Breast epithelium (tissue), 3 donors: Measurements from ENCODE around the gene FTCDNL1.

Experiments used
- POLR2A ChIP-seq: fragments of 450-650 bp; IDR thresholded peaks from one replicate; pipeline ENCODE4 v1.6.1; 2016; ENCODE audit warnings: antibody characterized with exemption, mild to moderate bottlenecking, moderate library complexity
- TF ChIP-seq, protein P1 (sequence below), 3 donors: fragments of 450-650 bp; IDR thresholded peaks; one replicate each; pipeline ENCODE4 v1.5.1; 2016 to 2017; ENCODE audit warnings: antibody characterized with exemption in 3 of 3, mild to moderate bottlenecking in 3 of 3, moderate library complexity in 3 of 3

DNA sequence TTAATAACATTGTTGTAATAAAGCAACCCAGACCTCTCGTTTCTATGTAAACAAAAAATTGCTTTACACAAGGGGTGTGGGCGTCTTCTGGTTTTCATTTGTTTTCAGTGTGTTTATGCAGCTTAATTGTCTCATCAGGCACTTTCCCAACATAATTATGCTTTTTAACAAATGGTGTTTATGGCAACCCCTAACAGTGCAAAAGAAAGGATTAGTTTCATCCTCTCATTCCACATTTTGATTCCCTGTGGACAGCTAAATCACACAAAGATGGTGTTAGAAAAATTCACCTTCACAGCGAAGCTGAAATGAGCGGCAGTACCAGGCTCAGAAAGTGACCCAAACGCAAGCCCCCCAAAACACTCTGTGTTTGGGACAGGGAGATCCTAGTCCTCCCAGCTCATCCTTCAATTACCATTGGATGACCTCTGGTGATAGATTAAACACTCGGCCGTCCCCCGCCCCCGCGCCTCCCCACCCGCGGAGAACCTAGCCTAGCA is 724 bp downstream of the FTCDNL1 start:
- TF ChIP-seq, protein P1, sequence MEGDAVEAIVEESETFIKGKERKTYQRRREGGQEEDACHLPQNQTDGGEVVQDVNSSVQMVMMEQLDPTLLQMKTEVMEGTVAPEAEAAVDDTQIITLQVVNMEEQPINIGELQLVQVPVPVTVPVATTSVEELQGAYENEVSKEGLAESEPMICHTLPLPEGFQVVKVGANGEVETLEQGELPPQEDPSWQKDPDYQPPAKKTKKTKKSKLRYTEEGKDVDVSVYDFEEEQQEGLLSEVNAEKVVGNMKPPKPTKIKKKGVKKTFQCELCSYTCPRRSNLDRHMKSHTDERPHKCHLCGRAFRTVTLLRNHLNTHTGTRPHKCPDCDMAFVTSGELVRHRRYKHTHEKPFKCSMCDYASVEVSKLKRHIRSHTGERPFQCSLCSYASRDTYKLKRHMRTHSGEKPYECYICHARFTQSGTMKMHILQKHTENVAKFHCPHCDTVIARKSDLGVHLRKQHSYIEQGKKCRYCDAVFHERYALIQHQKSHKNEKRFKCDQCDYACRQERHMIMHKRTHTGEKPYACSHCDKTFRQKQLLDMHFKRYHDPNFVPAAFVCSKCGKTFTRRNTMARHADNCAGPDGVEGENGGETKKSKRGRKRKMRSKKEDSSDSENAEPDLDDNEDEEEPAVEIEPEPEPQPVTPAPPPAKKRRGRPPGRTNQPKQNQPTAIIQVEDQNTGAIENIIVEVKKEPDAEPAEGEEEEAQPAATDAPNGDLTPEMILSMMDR (IDR thresholded peaks at IDR 0.05), result no peak
- no peak for TF ChIP-seq POLR2A
